Pulmonary artery endothelial cell (primary cell): ENCODE measurements around the gene MCC. TPM values are rescaled to one million over a fixed set of nuclear protein-coding genes. Genes with fewer than 3 reads are reported as not detected.
A peak's percentile ranks its signal among the peaks of the same experiment; 100 is the strongest.

Experiments used
- DNase-seq: peaks from one replicate; pipeline ENCODE4 v3.0.0-alpha.2; 2011; ENCODE audit warnings: low read depth, low spot score
- total RNA-seq: library from RNA; depleted of rRNA; stranded (reverse); fragments of >200 nt; gene quantifications from 2 replicates; pipeline ENCODE4 v1.2.3, GENCODE V29; 2014

Gene MCC
- total RNA-seq, 1 donor from 2014 or later, result 44.7 TPM

GRCh38 chr5:113271745-113272454, 216.4 kb downstream of the MCC start:
- no peak for DNase-seq

- peak; percentile 71 for DNase-seq
Measured at GRCh38 chr5:113271015-113271414, 217.2 kb downstream of the MCC start.

- no peak for DNase-seq
Measured at GRCh38 chr5:113270086-113270485, 218.2 kb downstream of the MCC start.

DNA sequence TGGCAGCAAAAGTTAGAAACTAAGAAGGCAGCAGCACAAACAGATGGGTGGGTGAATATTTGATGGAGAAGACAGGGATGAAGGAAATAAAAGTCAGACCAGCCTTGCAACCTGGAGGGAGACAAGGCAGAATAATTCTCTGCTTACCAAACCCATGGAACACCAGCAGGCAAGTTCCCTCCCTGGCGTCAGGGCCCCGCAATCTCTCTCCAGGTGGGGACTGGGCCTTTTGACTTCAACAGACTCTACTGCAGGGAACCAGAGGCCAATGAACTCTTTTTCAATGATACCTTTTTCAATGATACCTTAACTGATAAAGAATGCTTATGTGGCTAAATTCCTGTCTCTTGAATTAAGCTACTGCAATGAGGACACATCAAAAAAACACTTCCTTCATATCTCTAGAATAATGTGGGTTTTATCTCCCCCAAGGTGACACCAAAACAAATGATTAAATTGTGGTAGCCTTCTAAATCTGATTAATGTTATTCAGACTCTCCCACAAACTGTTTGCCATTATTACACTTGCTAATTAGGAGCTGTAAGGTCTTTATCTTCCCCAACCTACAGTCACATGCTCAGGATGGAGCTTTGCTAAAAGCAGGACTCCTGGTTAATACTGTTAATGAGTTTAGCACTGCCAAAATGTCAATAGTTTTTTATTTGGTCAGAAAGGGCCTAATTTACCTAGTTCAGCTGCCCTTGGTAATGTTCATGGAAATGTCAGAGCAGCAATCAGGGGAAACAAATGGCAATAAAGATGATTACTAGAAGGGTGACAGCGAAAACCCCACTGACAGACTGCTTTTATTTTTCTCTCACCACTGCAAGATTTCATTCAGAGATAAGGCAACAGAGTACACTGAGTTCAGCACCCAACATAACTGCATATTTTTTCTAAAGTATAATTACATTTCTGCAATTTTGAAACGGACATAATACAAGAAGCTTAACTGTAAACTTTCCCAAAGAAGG, 218.9 kb downstream of the MCC start:
- no peak for DNase-seq

DNA sequence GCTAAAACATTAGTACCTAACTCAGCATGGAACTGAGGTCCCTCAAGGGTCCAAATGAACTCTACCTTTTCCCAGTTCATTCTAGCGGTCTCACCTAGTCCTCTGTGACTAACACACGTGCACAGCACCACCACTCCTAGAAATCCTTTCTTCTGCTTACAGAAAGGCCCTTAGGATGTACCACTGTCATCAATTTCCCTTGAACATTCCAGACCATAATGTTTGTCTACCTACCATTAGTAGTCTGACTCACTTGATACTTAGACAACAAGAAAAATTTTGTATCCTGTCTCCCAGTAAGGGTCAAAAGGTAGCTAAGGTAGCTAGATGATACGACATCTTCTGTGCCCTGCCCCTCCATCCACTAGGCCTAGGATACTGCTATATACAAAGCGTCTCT, 220.0 kb downstream of the MCC start:
- DNase-seq, result no peak

GRCh38 chr5:113267361-113267900, 220.8 kb downstream of the MCC start:
- DNase-seq, result no peak

DNA sequence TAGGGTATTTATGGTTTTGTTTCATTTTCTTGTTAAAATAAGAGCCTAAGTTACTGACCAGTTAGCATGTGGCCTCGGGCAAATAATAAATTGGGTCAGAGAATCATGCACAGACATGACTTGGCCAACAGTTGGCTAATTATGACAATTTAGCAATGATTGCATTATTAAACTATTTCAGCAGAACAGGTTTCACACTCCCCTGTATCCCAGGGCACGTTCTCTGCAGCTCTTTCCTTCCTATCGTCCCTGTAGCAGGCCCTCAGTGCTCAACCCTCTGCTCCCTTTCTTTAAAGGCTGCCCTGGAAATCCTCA, 221.4 kb downstream of the MCC start:
- DNase-seq, result no peak

DNA sequence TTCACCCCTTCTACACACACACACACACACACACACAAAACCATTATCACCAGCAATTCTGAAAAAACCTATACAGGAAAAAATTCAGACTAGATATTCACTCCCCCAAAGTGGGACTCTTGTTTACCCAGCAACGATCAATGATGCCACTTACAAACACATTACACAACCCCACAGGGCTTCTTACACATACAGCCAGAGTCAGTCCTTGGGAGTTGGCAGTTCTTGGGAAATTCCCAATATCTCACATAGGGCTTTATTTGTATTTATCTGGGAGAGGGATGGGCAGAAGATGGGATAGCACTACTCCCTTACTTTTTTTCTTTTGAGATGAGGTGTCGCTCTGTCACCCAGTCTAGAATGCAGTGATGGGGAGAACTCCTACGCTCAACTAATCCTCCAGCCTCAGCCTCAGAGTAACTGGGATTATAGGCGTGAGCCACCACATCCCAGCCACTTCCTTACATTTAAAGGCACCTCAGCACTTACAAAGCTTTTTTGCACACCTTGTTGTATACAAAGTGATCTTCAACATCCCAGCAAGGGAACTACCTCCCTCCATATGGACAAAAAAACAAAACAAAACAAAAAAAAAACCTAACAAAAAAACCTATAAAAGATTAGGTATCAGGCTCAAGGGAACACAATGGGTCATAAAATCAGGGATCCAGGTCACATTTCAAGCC, 221.9 kb downstream of the MCC start:
- no peak for DNase-seq

DNA sequence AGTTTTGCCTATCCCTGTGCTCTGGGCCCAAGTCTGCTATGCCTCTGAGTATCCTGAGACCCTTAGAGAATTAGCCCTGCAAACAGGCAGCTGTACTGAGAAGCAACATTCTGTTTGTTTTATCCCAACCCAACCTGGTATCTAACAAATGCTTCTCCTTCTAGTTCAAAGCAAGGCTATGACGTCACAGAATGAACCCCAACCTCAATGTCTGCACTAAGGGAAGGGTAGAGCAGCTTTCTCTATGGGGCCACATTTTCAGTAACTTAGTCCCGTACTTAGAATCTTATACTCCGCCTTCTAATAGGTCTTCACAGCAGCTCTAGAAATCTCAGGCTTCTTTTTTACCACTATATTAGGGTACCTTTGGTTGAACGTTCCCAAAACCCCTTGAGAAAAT, 223.1 kb downstream of the MCC start:
- no peak for DNase-seq

DNA sequence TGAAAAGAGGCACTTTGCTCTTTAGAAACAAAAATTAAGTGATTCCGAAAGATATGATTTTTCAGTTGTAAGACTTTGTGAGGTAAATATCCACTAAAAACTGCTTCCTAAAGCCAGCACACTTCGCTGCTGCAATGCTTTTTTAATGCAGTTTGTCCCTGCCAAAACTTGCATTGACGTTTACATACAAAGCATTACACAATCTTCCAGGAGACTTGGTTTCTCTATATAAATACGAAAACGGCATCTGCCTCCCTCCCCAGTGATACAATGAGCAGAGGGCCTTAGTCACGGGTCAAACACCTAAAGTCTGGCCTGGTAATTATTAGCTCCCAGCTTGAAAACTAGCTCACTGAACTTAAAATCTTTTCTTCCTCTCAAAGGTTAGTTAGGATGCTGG, 224.2 kb downstream of the MCC start:
- DNase-seq, result no peak

DNA sequence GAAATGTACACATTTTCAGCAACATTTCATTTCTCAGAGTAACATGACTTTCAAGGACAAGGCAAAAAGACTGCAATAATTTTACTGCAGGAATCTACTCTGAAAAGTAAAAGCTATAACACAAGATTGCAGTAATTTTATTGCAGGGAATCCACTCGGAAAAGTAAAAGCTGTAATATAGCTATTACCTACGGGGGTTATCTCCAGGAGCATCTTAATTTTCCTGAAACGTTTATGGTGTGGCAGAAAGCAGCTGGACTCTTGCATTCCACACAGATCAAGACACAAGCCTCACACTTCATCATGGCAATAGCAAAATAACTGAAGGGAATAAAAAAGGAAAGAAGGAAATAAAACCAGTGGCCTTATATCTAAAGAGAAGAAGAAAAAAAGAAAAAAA, 224.7 kb downstream of the MCC start:
- no peak for DNase-seq

- no peak for DNase-seq
Measured at GRCh38 chr5:113262674-113263073, 225.6 kb downstream of the MCC start.

- DNase-seq, result no peak
Measured at GRCh38 chr5:113259034-113259433, 229.2 kb downstream of the MCC start.

- DNase-seq, result no peak
Measured at GRCh38 chr5:113257545-113257944, 230.7 kb downstream of the MCC start.

DNA sequence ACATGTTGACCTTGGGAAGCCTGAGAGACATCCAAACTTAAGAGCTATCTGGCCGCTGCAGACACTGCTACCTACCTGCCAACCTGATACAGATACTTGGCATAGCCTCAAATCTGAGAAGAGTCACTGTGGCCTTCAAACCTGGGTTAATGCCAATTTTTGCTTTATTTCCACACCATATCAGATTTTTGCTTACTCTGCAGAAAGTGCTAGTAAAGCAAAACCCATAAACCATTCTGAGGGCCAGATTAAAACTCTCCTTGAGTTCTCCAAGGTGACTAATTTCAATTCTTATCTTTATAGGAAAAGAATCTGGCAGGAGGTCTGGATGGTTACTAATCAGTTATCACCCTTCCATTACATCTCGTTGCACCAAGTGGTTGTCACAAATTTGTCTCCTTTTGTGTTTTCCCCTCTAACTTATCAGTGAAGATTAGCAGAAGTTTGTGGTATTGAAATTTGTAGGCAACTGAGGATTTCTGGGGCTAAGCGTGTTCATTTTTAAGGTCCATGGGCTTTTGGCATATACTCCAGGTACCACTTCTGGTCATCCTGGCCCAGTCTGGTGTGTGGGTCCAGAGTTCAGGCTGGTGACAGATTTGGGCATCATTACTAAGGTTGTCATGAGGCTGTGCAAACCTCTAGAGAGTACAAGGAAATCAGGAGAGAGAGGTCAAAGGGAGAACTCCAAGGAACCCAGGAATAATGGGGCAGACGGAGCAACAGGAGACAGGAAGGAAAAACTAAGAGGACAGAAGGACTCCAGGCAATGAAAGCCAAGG, 231.4 kb downstream of the MCC start:
- no peak for DNase-seq

- no peak for DNase-seq
Measured at GRCh38 chr5:113255579-113256386, 232.5 kb downstream of the MCC start.

- no peak for DNase-seq
Measured at GRCh38 chr5:113255105-113255504, 233.1 kb downstream of the MCC start.

- DNase-seq, result no peak
Measured at GRCh38 chr5:113253037-113253436, 235.2 kb downstream of the MCC start.

- no peak for DNase-seq
Measured at GRCh38 chr5:113252066-113252465, 236.2 kb downstream of the MCC start.

DNA sequence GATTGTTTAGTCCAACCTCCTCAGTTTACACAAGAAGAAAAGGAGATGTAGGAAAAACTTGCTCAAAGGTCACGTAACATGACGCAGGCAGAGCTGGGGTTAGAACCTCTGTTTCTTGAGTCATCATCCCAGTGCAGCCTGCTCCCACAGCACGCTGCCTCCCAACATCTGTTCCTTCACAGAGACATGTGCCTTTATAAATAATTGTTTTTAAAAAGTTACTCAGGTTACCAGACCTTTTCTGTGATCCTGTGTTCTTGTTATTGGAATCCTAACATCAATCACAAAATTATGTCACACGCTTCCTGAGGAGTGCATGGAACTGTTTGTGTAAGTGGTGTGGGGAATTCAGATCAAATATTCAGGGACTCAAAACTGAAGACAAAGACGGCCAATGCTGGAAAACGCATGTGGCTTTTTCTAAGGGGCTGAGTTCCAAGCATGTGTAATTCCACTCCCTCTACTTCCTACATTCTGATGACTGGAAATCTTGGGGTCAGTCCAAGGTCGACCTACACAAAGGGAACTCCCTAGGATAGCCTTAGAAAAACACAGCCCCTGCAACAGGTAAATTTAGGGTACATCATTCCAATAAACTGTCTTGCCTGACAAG, 237.8 kb downstream of the MCC start:
- DNase-seq, result peak; percentile 79
